ENCODE measurements around the gene ZCCHC2.

- TF ChIP-seq CTCF (IDR thresholded peaks at IDR 0.05) (no peak), POLR2A (IDR thresholded peaks at IDR 0.05) (no peak)
Measured at GRCh38 chr18:62605685-62606084, 82.9 kb downstream of the ZCCHC2 start.

All from right lobe of liver (tissue), 4 donors.